Tibial nerve (tissue), 4 donors: ENCODE results near the gene HSBP1. TPM values are rescaled to one million over a fixed set of nuclear protein-coding genes. Genes with fewer than 3 reads are reported as not detected.

Experiments
- DNase-seq, 2 donors: peaks; one replicate each; pipeline ENCODE4 v3.0.0-alpha.2; 2019; ENCODE audit warnings: low spot score in 2 of 2
- H3K27ac ChIP-seq, 4 donors: fragments of 200-600 bp; sonication (generic) in 3 of 4; one replicate each; pipeline ENCODE4 v1.5.1; 2017 to 2019; ENCODE audit warnings: mild to moderate bottlenecking in 1 of 4
- H3K27me3 ChIP-seq, 2 donors: fragments of 200-600 bp; sonication (generic) in 1 of 2; one replicate each; pipeline versions ENCODE4 v1.5.1 to v1.6.0; 2017 to 2019
- H3K36me3 ChIP-seq, 3 donors: fragments of 200-600 bp; sonication (generic); one replicate each; pipeline ENCODE4 v1.5.1; 2018 to 2019
- H3K4me1 ChIP-seq, 4 donors: fragments of 200-600 bp; sonication (generic) in 3 of 4; one replicate each; pipeline ENCODE4 v1.5.1; 2017 to 2019
- H3K4me3 ChIP-seq, 4 donors: fragments of 200-600 bp; sonication (generic) in 3 of 4; one replicate each; pipeline ENCODE4 v1.5.1; 2017 to 2019; ENCODE audit warnings: mild to moderate bottlenecking in 1 of 4, moderate library complexity in 1 of 4
- H3K9me3 ChIP-seq, 4 donors: fragments of 200-600 bp; sonication (generic) in 3 of 4; one replicate each; pipeline ENCODE4 v1.5.1; 2017 to 2019
- CTCF ChIP-seq, 5 experiments: fragments of 200-600 bp in 3 of 5; fragments of 450-650 bp in 2 of 5; sonication (generic) in 3 of 5; IDR thresholded peaks; one replicate each; pipeline ENCODE4 v1.5.1; 2016 to 2019; ENCODE audit warnings: antibody characterized with exemption in 5 of 5, mild to moderate bottlenecking in 3 of 5, moderate library complexity in 2 of 5
- EP300 ChIP-seq, 2 donors: sonication (generic); formaldehyde crosslinking; IDR thresholded peaks; one replicate each; pipeline ENCODE4 v1.6.1; 2017; ENCODE audit warnings: antibody characterized with exemption in 2 of 2, mild to moderate bottlenecking in 1 of 2
- POLR2A ChIP-seq, 2 donors: fragments of 450-650 bp; IDR thresholded peaks; one replicate each; pipeline ENCODE4 v1.6.1; 2017; ENCODE audit warnings: antibody characterized with exemption in 2 of 2, mild to moderate bottlenecking in 2 of 2, moderate library complexity in 2 of 2
- WGBS, 2 donors: methylation state at CpG; one replicate each; pipeline ENCODE4 v1.1.5; 2018; 5-methylcytosine and 5-hydroxymethylcytosine counted together
- total RNA-seq, 4 donors: library from RNA; depleted of rRNA; stranded (reverse); fragments of >200 nt; gene quantifications; one replicate each; pipeline ENCODE4 v1.1.0, GENCODE V29; 2016

The HSBP1 gene
- 10 to 100 TPM in 1 of 4 donors, 1 to 10 TPM in 3; 7.3 to 12.6 (median 8.5) TPM for total RNA-seq

GRCh38 chr16:83807710-83808572 lies at the start of gene HSBP1:
HSBP1 (plus strand) TSS chr16:83807978; CDS start chr16:83808077, 99 bp downstream.
- Histone ChIP-seq H3K27me3 (no peaks in the 10 kb centered on the region), H3K36me3 (peaks cover 0 to 16% (median 0%) of the 10 kb centered on the region in 3 donors), H3K27ac (peak within 1 kb of the TSS; percentile 51 to 89 (median 80)), H3K4me3 (peak within 1 kb of the TSS; percentile 80 to 96 (median 84)), H3K9me3 (no peaks in the 10 kb centered on the region), H3K4me1 (peaks cover 0 to 32% (median 9%) of the 10 kb centered on the region in 4 donors)
- WGBS, 2 donors = 1 to 3% methylated on average over 42 to 48 of the region's 76 CpGs
- peak; percentile 43 to 49 for TF ChIP-seq POLR2A (IDR thresholded peaks at IDR 0.05)
- TF ChIP-seq EP300 (IDR thresholded peaks at IDR 0.05) = peak; percentile 29 to 86
- peak in 2 of 5 experiments; percentile 10 to 35 for TF ChIP-seq CTCF (IDR thresholded peaks at IDR 0.05)
- peak; percentile 87 to 90 for DNase-seq

GRCh38 chr16:83762141-83762991 lies 45.4 kb upstream of the HSBP1 start:
- H3K36me3 ChIP-seq = no peaks in the 10 kb centered on the region
- no peak for TF ChIP-seq EP300 (IDR thresholded peaks at IDR 0.05)
- TF ChIP-seq CTCF (IDR thresholded peaks at IDR 0.05) = no peak
- H3K4me1 ChIP-seq = no peaks in the 10 kb centered on the region
- H3K27ac ChIP-seq = no peak overlapping the region
- peaks cover 0 to 13% (median 0%) of the 10 kb centered on the region in 4 donors for H3K9me3 ChIP-seq
- WGBS, 2 donors = 28% methylated on average over 11 of the region's 11 CpGs
- DNase-seq = no peak
- no peak overlapping the region for H3K4me3 ChIP-seq
- H3K27me3 ChIP-seq = no peaks in the 10 kb centered on the region

- Histone ChIP-seq H3K27ac (no peak overlapping the region), H3K4me3 (no peak overlapping the region), H3K4me1 (no peaks in the 10 kb centered on the region), H3K27me3 (no peaks in the 10 kb centered on the region), H3K36me3 (no peaks in the 10 kb centered on the region), H3K9me3 (peaks cover 0 to 8% (median 0%) of the 10 kb centered on the region in 4 donors)
- TF ChIP-seq CTCF (IDR thresholded peaks at IDR 0.05) = no peak
- TF ChIP-seq POLR2A (IDR thresholded peaks at IDR 0.05) = no peak
- no peak for DNase-seq
- 48% methylated on average over 5 of the region's 5 CpGs for WGBS, 2 donors
These were observed 44.8 kb upstream of the HSBP1 start for GRCh38 chr16:83762992-83763358.

- 41 to 64% methylated on average over 2 of the region's 2 CpGs for WGBS, 2 donors
- no peak overlapping the region for H3K27ac ChIP-seq
- no peaks in the 10 kb centered on the region for H3K27me3 ChIP-seq
- no peaks in the 10 kb centered on the region for H3K36me3 ChIP-seq
- no peaks in the 10 kb centered on the region for H3K9me3 ChIP-seq
- TF ChIP-seq POLR2A (IDR thresholded peaks at IDR 0.05) = no peak
- TF ChIP-seq EP300 (IDR thresholded peaks at IDR 0.05) = no peak
- TF ChIP-seq CTCF (IDR thresholded peaks at IDR 0.05) = no peak
- H3K4me1 ChIP-seq = peaks cover 0 to 7% (median 0%) of the 10 kb centered on the region in 4 donors
- no peak for DNase-seq
- H3K4me3 ChIP-seq = no peak overlapping the region
These were observed 38.8 kb upstream of the HSBP1 start for GRCh38 chr16:83768986-83769385.
